HepG2 (cell line): ENCODE results near the gene TIMP3. TPM values are rescaled to one million over a fixed set of nuclear protein-coding genes. Genes with fewer than 3 reads are reported as not detected.

ENCODE experiments used
- ATAC-seq: fragments of 200-7000 bp; cut with Tn5 transposase; 3 replicates; pipeline ENCODE4 v1.9.1; 2020; ENCODE audit warnings: mild to moderate bottlenecking, moderate library complexity
- BruUV-seq: library from RNA; stranded (reverse); fragments of 400-500 nt; replicated peaks from 2 replicates; lab custom pipeline; 2021; lab: Mats Ljungman, UMichigan
- CTCF ChIA-PET: fragments of 300-600 bp; formaldehyde crosslinking; extraction: SDS; loops from one replicate; lab custom pipeline; 2021; ENCODE audit warnings: low total read pairs, inconsistent platforms, low intra/inter-chr PET ratio; lab: Yijun Ruan, JAX
- POLR2A ChIA-PET: fragments of 350-600 bp; sonication (Branson Sonifier 250); formaldehyde crosslinking; loops from one replicate; lab custom pipeline; 2020; ENCODE audit warnings: antibody characterized with exemption, inconsistent platforms; lab: Yijun Ruan, JAX
- DNase-seq: peaks from one replicate; pipeline ENCODE4 v3.0.0-alpha.2; 2015; ENCODE audit warnings: low spot score
- FAIRE-seq: peaks from 3 replicates; lab custom pipeline; 2011; peaks lifted over from hg19 to GRCh38; lab: Jason Lieb, UNC
- H2AFZ ChIP-seq: one replicate; pipeline ENCODE4 v1.6.1; 2011; ENCODE audit warnings: low read length, inconsistent platforms
- H3K27ac ChIP-seq: fragments of 300-600 bp; 3 replicates; pipeline ENCODE4 v1.8.0; 2011; ENCODE audit warnings: mixed run types, mild to moderate bottlenecking, mixed read lengths, low read length, inconsistent platforms; ENCODE audit not compliant: insufficient read depth; ENCODE audit errors: extremely low read length
- H3K27me3 ChIP-seq, 2 experiments: fragments of 200-600 bp in 1 of 2; 2 replicates in 1 of 2; 3 replicates in 1 of 2; pipeline versions ENCODE4 v1.6.0 to v1.8.0; 2011; ENCODE audit warnings: low read length in 2 of 2, mild to moderate bottlenecking in 2 of 2, moderate library complexity in 2 of 2, inconsistent platforms in 1 of 2; ENCODE audit not compliant: insufficient read depth in 2 of 2, control insufficient read depth in 1 of 2
- H3K36me3 ChIP-seq, 2 experiments: fragments of 200-600 bp in 1 of 2; replicated peaks in 1 of 2; 2 replicates in 1 of 2; 3 replicates in 1 of 2; pipeline versions ENCODE4 v1.5.1 to v1.8.0; 2011; ENCODE audit warnings: low read length in 2 of 2, inconsistent platforms in 1 of 2; ENCODE audit not compliant: insufficient read depth in 2 of 2, control insufficient read depth in 1 of 2
- H3K4me1 ChIP-seq: 2 replicates; pipeline ENCODE4 v1.5.1; 2012; ENCODE audit warnings: low read length, inconsistent platforms; ENCODE audit not compliant: insufficient read depth
- H3K4me2 ChIP-seq: 2 replicates; pipeline ENCODE4 v1.6.0; 2011; ENCODE audit warnings: low read depth, low read length, inconsistent platforms
- H3K4me3 ChIP-seq, 3 experiments: fragments of 200-600 bp in 1 of 3; sonication (generic), shearing (Covaris generic) in 1 of 3; replicated peaks in 1 of 3; 2 replicates each; pipeline ENCODE4 v1.5.1; 2011 to 2016; ENCODE audit warnings: low read length in 3 of 3, inconsistent platforms in 2 of 3, low read depth in 2 of 3, mild to moderate bottlenecking in 2 of 3, control low read depth in 1 of 3, mixed read lengths in 1 of 3; ENCODE audit not compliant: insufficient read depth in 1 of 3
- H3K79me2 ChIP-seq: one replicate; pipeline ENCODE4 v1.6.1; 2011; ENCODE audit warnings: low read length, inconsistent platforms; ENCODE audit not compliant: insufficient read depth
- H3K9ac ChIP-seq: 2 replicates; pipeline ENCODE4 v1.6.0; 2011; ENCODE audit warnings: mild to moderate bottlenecking, low read depth, low read length, inconsistent platforms; ENCODE audit not compliant: insufficient read depth
- H3K9me3 ChIP-seq: 2 replicates; pipeline ENCODE4 v1.5.1; 2012; ENCODE audit warnings: mild to moderate bottlenecking, low read length
- H4K20me1 ChIP-seq: 2 replicates; pipeline ENCODE4 v1.6.0; 2011; ENCODE audit warnings: inconsistent platforms, mild to moderate bottlenecking, low read length, moderate library complexity; ENCODE audit not compliant: insufficient read depth
- EED ChIP-seq: sonication (generic); formaldehyde crosslinking; IDR thresholded peaks from 2 replicates; pipeline ENCODE4 v1.5.0; 2020; ENCODE audit warnings: mild to moderate bottlenecking, missing genetic modification reagents
- ELF1 ChIP-seq: sonication (generic); formaldehyde crosslinking; IDR thresholded peaks from 2 replicates; pipeline ENCODE4 v1.4.0; 2020; ENCODE audit warnings: missing genetic modification reagents
- ESRRA ChIP-seq: sonication (generic); formaldehyde crosslinking; IDR thresholded peaks from 2 replicates; pipeline ENCODE4 v1.5.1; 2020; ENCODE audit warnings: mild to moderate bottlenecking, low read depth, missing genetic modification reagents
- MAFK ChIP-seq, 2 experiments: IDR thresholded peaks in 1 of 2; conservative IDR thresholded peaks in 1 of 2; 2 replicates each; pipeline ENCODE4 v1.6.1; 2011; ENCODE audit warnings: improper control_type of control experiment in 2 of 2, low read length in 2 of 2
- MIER3 ChIP-seq: IDR thresholded peaks from 2 replicates; pipeline ENCODE4 v1.6.1; 2016; ENCODE audit warnings: missing compliant biosample characterization, borderline replicate concordance
- SAP130 ChIP-seq: IDR thresholded peaks from 2 replicates; pipeline ENCODE4 v1.6.1; 2016; ENCODE audit warnings: low read depth
- SIX4 ChIP-seq: sonication (generic); formaldehyde crosslinking; IDR thresholded peaks from 2 replicates; pipeline ENCODE4 v1.4.0; 2020; ENCODE audit warnings: missing genetic modification reagents
- WGBS: methylation state at CpG from one replicate; pipeline ENCODE4 v1.1.6; 2017; ENCODE audit warnings: low lambda C conversion rate; 5-methylcytosine and 5-hydroxymethylcytosine counted together
- in situ Hi-C: cut with HindIII; loops from 2 replicates; pipeline ENCODE4 v1.10.0; 2017; ENCODE audit warnings: low pct_unique_long_range_greater_than_20kb; ENCODE audit not compliant: extremely low pct_ligation_motif_present
- intact Hi-C: fragments of 100-400 bp; cut with micrococcal nuclease; formaldehyde crosslinking; loops from one replicate; pipeline ENCODE4 v1.10.0; 2022; ENCODE audit not compliant: unreplicated experiment
- polyA plus RNA-seq, 8 experiments: library from polyadenylated mRNA; depleted of rRNA in 3 of 8; stranded (reverse) in 7 of 8; unstranded in 1 of 8; fragments of >200 nt; fragmentation: Illumina TruSeq in 4 of 8; extraction: Trizol in 4 of 8; gene quantifications; 2 replicates each; pipeline versions ENCODE4 v1.2.1 to v1.2.3, GENCODE V29; 2011 to 2016; ENCODE audit warnings: low read depth in 4 of 8, missing spikeins in 1 of 8, mixed read lengths in 1 of 8; ENCODE audit not compliant: insufficient read depth in 1 of 8
- total RNA-seq, 5 experiments: library from RNA; depleted of rRNA; stranded (reverse); fragments of >200 nt; fragmentation: Illumina TruSeq; extraction: Trizol; gene quantifications; 2 replicates each; pipeline ENCODE4 v1.2.3, GENCODE V29; 2016; ENCODE audit warnings: low read depth in 1 of 5
- TF ChIP-seq, protein P1 (sequence below): sonication (generic); formaldehyde crosslinking; IDR thresholded peaks from 2 replicates; pipeline ENCODE4 v1.4.0; 2020; ENCODE audit warnings: missing genetic modification reagents, mild to moderate bottlenecking, borderline replicate concordance
- TF ChIP-seq, protein P2 (sequence below): sonication (generic); formaldehyde crosslinking; IDR thresholded peaks from 2 replicates; pipeline ENCODE4 v1.4.0; 2020; ENCODE audit warnings: missing genetic modification reagents

The TIMP3 gene
- total and polyA plus RNA-seq, 2 of the 13 experiments (the other 11 are each of a cell fraction or from before 2014, with no cell fraction given) = 57.3 to 86.6 TPM

DNA sequence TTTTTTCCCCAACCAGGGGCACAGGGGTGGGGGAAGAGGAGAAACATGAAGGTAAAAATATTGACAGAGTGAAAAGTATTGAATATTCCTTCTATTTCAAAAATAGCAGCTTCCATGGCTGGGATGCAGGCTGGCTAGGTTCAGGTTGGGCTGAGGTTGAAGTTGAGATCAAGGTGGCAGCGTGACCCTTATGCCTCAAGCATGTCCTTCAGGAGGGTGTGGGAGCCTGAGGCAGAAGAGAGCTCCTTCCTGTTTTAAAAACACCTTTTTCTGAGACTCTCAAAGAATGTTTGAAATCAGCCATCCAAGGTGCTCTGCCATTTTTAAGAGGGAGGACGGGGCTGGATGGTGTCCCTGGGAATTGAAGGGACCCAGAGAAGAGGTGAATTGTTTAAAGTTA lies 29.5 kb downstream of the TIMP3 start (continued):
- TF ChIP-seq, protein P1, sequence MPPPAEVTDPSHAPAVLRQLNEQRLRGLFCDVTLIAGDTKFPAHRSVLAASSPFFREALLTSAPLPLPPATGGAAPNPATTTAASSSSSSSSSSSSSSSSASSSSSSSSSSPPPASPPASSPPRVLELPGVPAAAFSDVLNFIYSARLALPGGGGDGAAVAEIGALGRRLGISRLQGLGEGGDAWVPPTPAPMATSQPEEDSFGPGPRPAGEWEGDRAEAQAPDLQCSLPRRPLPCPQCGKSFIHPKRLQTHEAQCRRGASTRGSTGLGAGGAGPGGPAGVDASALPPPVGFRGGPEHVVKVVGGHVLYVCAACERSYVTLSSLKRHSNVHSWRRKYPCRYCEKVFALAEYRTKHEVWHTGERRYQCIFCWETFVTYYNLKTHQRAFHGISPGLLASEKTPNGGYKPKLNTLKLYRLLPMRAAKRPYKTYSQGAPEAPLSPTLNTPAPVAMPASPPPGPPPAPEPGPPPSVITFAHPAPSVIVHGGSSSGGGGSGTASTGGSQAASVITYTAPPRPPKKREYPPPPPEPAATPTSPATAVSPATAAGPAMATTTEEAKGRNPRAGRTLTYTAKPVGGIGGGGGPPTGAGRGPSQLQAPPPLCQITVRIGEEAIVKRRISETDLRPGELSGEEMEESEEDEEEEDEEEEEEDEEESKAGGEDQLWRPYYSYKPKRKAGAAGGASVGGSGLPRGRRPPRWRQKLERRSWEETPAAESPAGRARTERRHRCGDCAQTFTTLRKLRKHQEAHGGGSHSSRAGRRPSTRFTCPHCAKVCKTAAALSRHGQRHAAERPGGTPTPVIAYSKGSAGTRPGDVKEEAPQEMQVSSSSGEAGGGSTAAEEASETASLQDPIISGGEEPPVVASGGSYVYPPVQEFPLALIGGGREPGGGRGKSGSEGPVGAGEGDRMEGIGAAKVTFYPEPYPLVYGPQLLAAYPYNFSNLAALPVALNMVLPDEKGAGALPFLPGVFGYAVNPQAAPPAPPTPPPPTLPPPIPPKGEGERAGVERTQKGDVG (CRISPR knock-in tag) = no peak
- TF ChIP-seq SIX4 (CRISPR knock-in tag) = no peak
- no peak for TF ChIP-seq ELF1 (CRISPR knock-in tag)
- no peak for TF ChIP-seq SAP130

DNA sequence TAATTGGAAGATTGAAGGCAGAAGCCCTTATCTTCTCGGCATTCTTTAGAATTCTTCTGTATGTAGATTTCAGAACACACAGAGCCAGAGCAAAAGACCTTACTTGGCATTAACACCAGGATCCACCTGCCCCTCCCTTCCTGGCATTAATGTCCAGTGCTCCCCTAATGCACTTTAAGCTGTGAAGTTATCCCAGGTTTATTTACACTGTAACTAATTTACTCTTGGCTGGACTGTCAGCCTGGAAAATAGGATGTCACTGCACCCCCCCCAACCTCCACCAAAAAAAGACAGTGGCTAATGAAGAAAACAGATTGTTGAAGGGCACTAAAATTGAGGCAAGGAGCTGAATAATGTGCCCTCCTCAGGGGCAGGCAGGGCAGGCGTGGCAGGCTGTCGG lies 30.1 kb downstream of the TIMP3 start:
- FAIRE-seq = no peak
- WGBS = 84% methylated on average over 2 of the region's 3 CpGs

More for the DNA sequence above, 30.1 kb downstream of the TIMP3 start:
- H3K27ac ChIP-seq = no peak overlapping the region
- H3K79me2 ChIP-seq = peaks cover 2% of the 10 kb centered on the region
- no peaks in the 10 kb centered on the region for H3K9me3 ChIP-seq
- peaks cover 6% of the 10 kb centered on the region for H4K20me1 ChIP-seq
- ATAC-seq (no peak), DNase-seq (no peak)
- H3K9ac ChIP-seq = no peak overlapping the region
- no peak overlapping the region for H3K4me2 ChIP-seq
- BruUV-seq = no TSS peak
- H3K4me3 ChIP-seq = no peak overlapping the region
- ChIA-PET CTCF (no interaction called here), POLR2A (no interaction called here)
- H3K4me1 ChIP-seq = no peaks in the 10 kb centered on the region
- in situ Hi-C loops (loop anchor here (25.0 kb wide), 1 partner anchor 156 kb away; no protein-coding TSS in a partner anchor), intact Hi-C loops (no loop called here)
- H3K36me3 ChIP-seq = peaks cover 11 to 61% of the 10 kb centered on the region in 2 experiments
- no peak overlapping the region for H2AFZ ChIP-seq
- TF ChIP-seq MIER3 (CRISPR knock-in tag) (no peak), MAFK (conservative IDR thresholded peaks at IDR 0.05 in 1 of 2, IDR thresholded peaks at IDR 0.05 in 1 of 2; ENCODE audit: low read length in 2 of 2) (peak in 1 of 2 experiments; percentile 21; a peak in 2 of 4 replicates), ESRRA (no peak), EED (CRISPR knock-in tag) (no peak)
- TF ChIP-seq, protein P2, sequence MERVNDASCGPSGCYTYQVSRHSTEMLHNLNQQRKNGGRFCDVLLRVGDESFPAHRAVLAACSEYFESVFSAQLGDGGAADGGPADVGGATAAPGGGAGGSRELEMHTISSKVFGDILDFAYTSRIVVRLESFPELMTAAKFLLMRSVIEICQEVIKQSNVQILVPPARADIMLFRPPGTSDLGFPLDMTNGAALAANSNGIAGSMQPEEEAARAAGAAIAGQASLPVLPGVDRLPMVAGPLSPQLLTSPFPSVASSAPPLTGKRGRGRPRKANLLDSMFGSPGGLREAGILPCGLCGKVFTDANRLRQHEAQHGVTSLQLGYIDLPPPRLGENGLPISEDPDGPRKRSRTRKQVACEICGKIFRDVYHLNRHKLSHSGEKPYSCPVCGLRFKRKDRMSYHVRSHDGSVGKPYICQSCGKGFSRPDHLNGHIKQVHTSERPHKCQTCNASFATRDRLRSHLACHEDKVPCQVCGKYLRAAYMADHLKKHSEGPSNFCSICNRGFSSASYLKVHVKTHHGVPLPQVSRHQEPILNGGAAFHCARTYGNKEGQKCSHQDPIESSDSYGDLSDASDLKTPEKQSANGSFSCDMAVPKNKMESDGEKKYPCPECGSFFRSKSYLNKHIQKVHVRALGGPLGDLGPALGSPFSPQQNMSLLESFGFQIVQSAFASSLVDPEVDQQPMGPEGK (CRISPR knock-in tag) = no peak
- H3K27me3 ChIP-seq = no peaks in the 10 kb centered on the region
